ENCODE measurements around the gene CCNF. TPM values are rescaled to one million over a fixed set of nuclear protein-coding genes. Genes with fewer than 3 reads are reported as not detected.

CCNF gene
- total RNA-seq, 1 donor, result 26.8 TPM

GRCh38 chr16:2388139-2388874, 40.9 kb upstream of the CCNF start:
- DNase-seq (ENCODE audit: low read depth), result no peak
- no peak for TF ChIP-seq CTCF (IDR thresholded peaks at IDR 0.05; ENCODE audit: insufficient read depth, low read depth, low read length)
- H3K4me3 ChIP-seq (ENCODE audit: low read depth, low read length), result no peak overlapping the region

GRCh38 chr16:2388875-2389433, 40.3 kb upstream of the CCNF start:
- TF ChIP-seq CTCF (IDR thresholded peaks at IDR 0.05; ENCODE audit: insufficient read depth, low read depth, low read length), result no peak
- no peak for DNase-seq (ENCODE audit: low read depth)
- H3K4me3 ChIP-seq (ENCODE audit: low read depth, low read length), result no peak overlapping the region

GRCh38 chr16:2392025-2392424, 37.2 kb upstream of the CCNF start:
- no peak for DNase-seq (ENCODE audit: low read depth)
- no peak for TF ChIP-seq CTCF (IDR thresholded peaks at IDR 0.05; ENCODE audit: insufficient read depth, low read depth, low read length)
- H3K4me3 ChIP-seq (ENCODE audit: low read depth, low read length), result no peak overlapping the region

- no peak for DNase-seq (ENCODE audit: low read depth)
- H3K4me3 ChIP-seq (ENCODE audit: low read depth, low read length), result no peak overlapping the region
- TF ChIP-seq CTCF (IDR thresholded peaks at IDR 0.05; ENCODE audit: insufficient read depth, low read depth, low read length), result no peak
Observed at GRCh38 chr16:2398520-2398919, 30.7 kb upstream of the CCNF start.

GRCh38 chr16:2404099-2404498, 25.1 kb upstream of the CCNF start:
- TF ChIP-seq CTCF (IDR thresholded peaks at IDR 0.05; ENCODE audit: insufficient read depth, low read depth, low read length), result no peak
- no peak for DNase-seq (ENCODE audit: low read depth)
- H3K4me3 ChIP-seq (ENCODE audit: low read depth, low read length), result no peak overlapping the region

GRCh38 chr16:2415085-2415484, 14.2 kb upstream of the CCNF start:
- H3K4me3 ChIP-seq (ENCODE audit: low read depth, low read length), result no peak overlapping the region
- DNase-seq (ENCODE audit: low read depth), result no peak
- TF ChIP-seq CTCF (IDR thresholded peaks at IDR 0.05; ENCODE audit: insufficient read depth, low read depth, low read length), result no peak
